HG03025 (cell line): ENCODE results near the gene SH3RF3.

ENCODE experiments used
- ATAC-seq: cut with Tn5 transposase; IDR thresholded peaks from one replicate; pipeline ENCODE4 v1.9.1; 2021; ENCODE audit warnings: mild to moderate bottlenecking, moderate library complexity; ENCODE audit not compliant: unreplicated experiment, low FRiP score

The SH3RF3 gene

GRCh38 chr2:109231428-109231827 lies 102.4 kb downstream of the SH3RF3 start:
- no peak for ATAC-seq

GRCh38 chr2:109231996-109232705 lies 103.1 kb downstream of the SH3RF3 start:
- ATAC-seq, result no peak

GRCh38 chr2:109232909-109233308 lies 103.9 kb downstream of the SH3RF3 start:
- no peak for ATAC-seq

- no peak for ATAC-seq
Measured at GRCh38 chr2:109233643-109234042, 104.6 kb downstream of the SH3RF3 start.

- no peak for ATAC-seq
Measured at GRCh38 chr2:109234355-109234754, 105.3 kb downstream of the SH3RF3 start.

GRCh38 chr2:109236147-109236546 lies 107.1 kb downstream of the SH3RF3 start:
- ATAC-seq, result no peak

- no peak for ATAC-seq
Measured at GRCh38 chr2:109237792-109238191, 108.8 kb downstream of the SH3RF3 start.

- ATAC-seq, result no peak
Measured at GRCh38 chr2:109238580-109238979, 109.6 kb downstream of the SH3RF3 start.

GRCh38 chr2:109239720-109240119 lies 110.7 kb downstream of the SH3RF3 start:
- no peak for ATAC-seq

- ATAC-seq, result no peak
Measured at GRCh38 chr2:109242210-109242653, 113.2 kb downstream of the SH3RF3 start.

- ATAC-seq, result no peak
Measured at GRCh38 chr2:109242654-109243331, 113.8 kb downstream of the SH3RF3 start.

- no peak for ATAC-seq
Measured at GRCh38 chr2:109243526-109244303, 114.7 kb downstream of the SH3RF3 start.

GRCh38 chr2:109244304-109244582 lies 115.2 kb downstream of the SH3RF3 start:
- ATAC-seq, result no peak

- no peak for ATAC-seq
Measured at GRCh38 chr2:109244750-109245382, 115.9 kb downstream of the SH3RF3 start.

GRCh38 chr2:109246176-109246575 lies 117.2 kb downstream of the SH3RF3 start:
- no peak for ATAC-seq

GRCh38 chr2:109246616-109247015 lies 117.6 kb downstream of the SH3RF3 start:
- no peak for ATAC-seq

GRCh38 chr2:109247340-109247739 lies 118.3 kb downstream of the SH3RF3 start:
- ATAC-seq, result no peak

GRCh38 chr2:109247812-109248211 lies 118.8 kb downstream of the SH3RF3 start:
- ATAC-seq, result no peak

- ATAC-seq, result no peak
Measured at GRCh38 chr2:109248590-109248989, 119.6 kb downstream of the SH3RF3 start.

- ATAC-seq, result no peak
Measured at GRCh38 chr2:109253217-109253616, 124.2 kb downstream of the SH3RF3 start.
